Fibroblast of lung (primary cell): Measurements from ENCODE around the gene MECR. TPM values are rescaled to one million over a fixed set of nuclear protein-coding genes. Genes with fewer than 3 reads are reported as not detected.

Experiments used
- DNase-seq, 2 donors: peaks; one replicate each; pipeline versions ENCODE4 v3.0.0 to v3.0.0-alpha.2; 2010; ENCODE audit warnings: low read depth in 2 of 2
- H2AFZ ChIP-seq: 2 replicates; pipeline ENCODE4 v1.5.1; 2012; ENCODE audit warnings: low read length, control low read depth, inconsistent platforms
- H3K27ac ChIP-seq: 2 replicates; pipeline ENCODE4 v1.5.1; 2011; ENCODE audit warnings: low read length, control low read depth; ENCODE audit not compliant: insufficient read depth
- H3K27me3 ChIP-seq: 2 replicates; pipeline ENCODE4 v1.5.1; 2011; ENCODE audit warnings: mild to moderate bottlenecking, low read length; ENCODE audit not compliant: control insufficient read depth, insufficient read depth
- H3K36me3 ChIP-seq: 2 replicates; pipeline ENCODE4 v1.5.1; 2011; ENCODE audit warnings: low read length; ENCODE audit not compliant: control insufficient read depth, insufficient read depth
- H3K4me1 ChIP-seq: 2 replicates; pipeline ENCODE4 v1.5.1; 2011; ENCODE audit warnings: low read length; ENCODE audit not compliant: control insufficient read depth, insufficient read depth; ENCODE audit errors: extremely low read depth
- H3K4me2 ChIP-seq: 2 replicates; pipeline ENCODE4 v1.5.1; 2011; ENCODE audit warnings: low read length, control low read depth; ENCODE audit not compliant: insufficient read depth; ENCODE audit errors: extremely low read depth
- H3K4me3 ChIP-seq, 4 experiments: fragments of 200-600 bp in 1 of 4; sonication (generic) in 1 of 4; replicated peaks in 1 of 4; 2 replicates each; pipeline ENCODE4 v1.5.1; 2011 to 2016; ENCODE audit warnings: low read length in 4 of 4, low read depth in 3 of 4, mild to moderate bottlenecking in 3 of 4, control low read depth in 2 of 4, inconsistent platforms in 1 of 4, mixed read lengths in 1 of 4; ENCODE audit not compliant: insufficient read depth in 1 of 4; ENCODE audit errors: control extremely low read depth in 1 of 4
- H3K79me2 ChIP-seq: 2 replicates; pipeline ENCODE4 v1.5.1; 2012; ENCODE audit warnings: mild to moderate bottlenecking, low read length, inconsistent platforms; ENCODE audit not compliant: control insufficient read depth, insufficient read depth
- H3K9ac ChIP-seq: 2 replicates; pipeline ENCODE4 v1.5.1; 2011; ENCODE audit warnings: mild to moderate bottlenecking, low read length, control low read depth; ENCODE audit not compliant: insufficient read depth
- H3K9me3 ChIP-seq: 2 replicates; pipeline ENCODE4 v1.5.1; 2012; ENCODE audit warnings: low read depth, low read length; ENCODE audit not compliant: control insufficient read depth, insufficient read depth
- H4K20me1 ChIP-seq: 2 replicates; pipeline ENCODE4 v1.5.1; 2011; ENCODE audit warnings: low read length; ENCODE audit not compliant: control insufficient read depth, insufficient read depth; ENCODE audit errors: extremely low read depth
- CTCF ChIP-seq, 2 donors: IDR thresholded peaks in 1 of 2; conservative IDR thresholded peaks in 1 of 2; 1 replicate in 1 of 2; 2 replicates in 1 of 2; pipeline ENCODE4 v1.5.1; 2011 to 2012; ENCODE audit warnings: low read length in 2 of 2, control low read depth in 1 of 2, inconsistent platforms in 1 of 2, low read depth in 1 of 2, mild to moderate bottlenecking in 1 of 2
- EZH2 ChIP-seq: IDR thresholded peaks from 2 replicates; pipeline ENCODE4 v1.5.1; 2012; ENCODE audit warnings: low read length, control low read depth, mild to moderate bottlenecking; ENCODE audit errors: missing control alignments
- polyA plus RNA-seq, 2 donors: library from polyadenylated mRNA; depleted of rRNA in 1 of 2; stranded (reverse) in 1 of 2; unstranded in 1 of 2; fragments of >200 nt; gene quantifications; 2 replicates each; pipeline ENCODE4 v1.2.1, GENCODE V29; 2011 to 2012; ENCODE audit warnings: missing spikeins in 1 of 2
- total RNA-seq: library from RNA; depleted of rRNA; stranded (reverse); fragments of >200 nt; gene quantifications from 2 replicates; pipeline ENCODE4 v1.2.1, GENCODE V29; 2014

MECR gene
- total and polyA plus RNA-seq, 2 donors (not counting 1 experiment from before 2014, with no cell fraction given): 17.5 to 19.8 TPM

DNA sequence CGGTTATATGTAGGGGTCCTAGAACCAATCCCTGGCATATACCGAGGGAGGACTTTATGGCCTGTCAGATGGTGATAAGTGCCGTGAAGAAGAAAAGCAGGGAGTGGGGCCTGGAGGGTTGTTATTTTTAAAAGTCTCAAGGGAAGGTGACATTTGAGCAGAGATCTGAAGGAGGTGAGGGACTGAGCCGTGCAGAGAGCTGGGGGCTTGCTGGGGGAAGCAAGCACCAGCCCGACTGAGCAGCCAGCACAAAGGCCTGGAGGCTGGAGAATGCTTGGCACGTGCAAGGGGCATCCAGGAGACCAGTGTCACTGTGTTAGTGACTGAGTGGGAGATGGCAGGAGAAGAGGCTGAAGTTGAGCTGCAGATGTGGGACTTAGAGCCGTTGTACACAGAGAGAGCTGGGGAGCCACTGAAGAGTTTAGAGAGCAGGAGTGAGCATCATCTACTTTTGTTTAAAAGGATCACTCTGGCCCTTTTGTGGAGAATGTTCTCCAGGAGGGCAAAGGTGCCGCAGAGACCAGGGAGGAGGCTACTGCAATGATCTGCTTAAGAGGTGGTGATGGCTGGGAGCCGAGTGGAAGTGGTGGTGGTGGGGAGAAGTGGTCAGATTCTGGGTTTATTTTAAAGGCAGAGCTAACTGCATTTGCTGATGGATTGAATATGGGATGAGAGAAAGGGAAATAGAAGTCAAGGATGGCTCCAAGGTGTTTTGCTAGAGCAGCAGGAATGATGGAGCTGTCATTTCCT is 36.8 kb upstream of the MECR start:
- Histone ChIP-seq H3K4me3 (no peak overlapping the region), H2AFZ (no peak overlapping the region), H4K20me1 (no peaks in the 10 kb centered on the region), H3K9me3 (no peaks in the 10 kb centered on the region), H3K4me1 (peaks cover 2% of the 10 kb centered on the region), H3K27ac (no peak overlapping the region), H3K4me2 (no peak overlapping the region), H3K79me2 (no peaks in the 10 kb centered on the region), H3K9ac (no peak overlapping the region), H3K36me3 (no peaks in the 10 kb centered on the region), H3K27me3 (peaks cover 3% of the 10 kb centered on the region)
- TF ChIP-seq EZH2 (no peak), CTCF (conservative IDR thresholded peaks at IDR 0.05 in 1 of 2, IDR thresholded peaks at IDR 0.05 in 1 of 2; ENCODE audit: low read depth in 1 of 2, low read length in 2 of 2) (no peak)
- no peak for DNase-seq

DNA sequence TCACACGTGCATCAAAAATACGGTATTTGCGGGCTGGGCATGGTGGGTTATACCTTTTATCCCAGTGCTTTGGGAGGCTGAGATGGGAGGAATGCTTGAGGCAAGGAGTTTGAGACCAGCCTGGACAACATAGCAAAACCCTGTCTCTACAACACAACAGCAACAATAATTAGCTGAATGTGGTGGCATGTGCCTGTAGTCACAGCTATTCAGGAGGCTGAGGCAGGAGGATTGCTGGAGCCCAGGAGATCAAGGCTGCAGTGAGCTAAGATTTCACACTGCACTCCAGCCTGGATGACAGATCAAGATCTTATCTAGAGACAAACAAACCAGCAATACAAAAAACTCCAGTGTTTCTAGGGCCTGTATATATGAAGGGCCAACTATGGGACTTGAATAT is 36.2 kb upstream of the MECR start:
- H2AFZ ChIP-seq: no peak overlapping the region
- no peak overlapping the region for H3K9ac ChIP-seq
- no peaks in the 10 kb centered on the region for H3K79me2 ChIP-seq
- TF ChIP-seq CTCF (conservative IDR thresholded peaks at IDR 0.05 in 1 of 2, IDR thresholded peaks at IDR 0.05 in 1 of 2; ENCODE audit: low read depth in 1 of 2, low read length in 2 of 2) (no peak), EZH2 (no peak)
- no peak for DNase-seq
- no peak overlapping the region for H3K4me3 ChIP-seq
- peaks cover 2% of the 10 kb centered on the region for H3K4me1 ChIP-seq
- no peaks in the 10 kb centered on the region for H3K9me3 ChIP-seq
- H3K4me2 ChIP-seq: no peak overlapping the region
- H3K27ac ChIP-seq: no peak overlapping the region
- peaks cover 3% of the 10 kb centered on the region for H3K27me3 ChIP-seq
- no peaks in the 10 kb centered on the region for H3K36me3 ChIP-seq
- H4K20me1 ChIP-seq: no peaks in the 10 kb centered on the region

- Histone ChIP-seq H3K4me1 (peaks cover 2% of the 10 kb centered on the region), H3K9me3 (no peaks in the 10 kb centered on the region), H4K20me1 (no peaks in the 10 kb centered on the region), H3K27me3 (peaks cover 3% of the 10 kb centered on the region), H3K4me3 (no peak overlapping the region), H3K27ac (no peak overlapping the region), H3K79me2 (no peaks in the 10 kb centered on the region), H3K4me2 (no peak overlapping the region), H2AFZ (no peak overlapping the region), H3K36me3 (no peaks in the 10 kb centered on the region), H3K9ac (no peak overlapping the region)
- TF ChIP-seq EZH2 (no peak), CTCF (conservative IDR thresholded peaks at IDR 0.05 in 1 of 2, IDR thresholded peaks at IDR 0.05 in 1 of 2; ENCODE audit: low read depth in 1 of 2, low read length in 2 of 2) (no peak)
- DNase-seq: peak; percentile 68 to 81
Measured at GRCh38 chr1:29264773-29265389, 34.1 kb upstream of the MECR start.
